ENCODE results near the gene PHF23.

- TF ChIP-seq, protein P1, sequence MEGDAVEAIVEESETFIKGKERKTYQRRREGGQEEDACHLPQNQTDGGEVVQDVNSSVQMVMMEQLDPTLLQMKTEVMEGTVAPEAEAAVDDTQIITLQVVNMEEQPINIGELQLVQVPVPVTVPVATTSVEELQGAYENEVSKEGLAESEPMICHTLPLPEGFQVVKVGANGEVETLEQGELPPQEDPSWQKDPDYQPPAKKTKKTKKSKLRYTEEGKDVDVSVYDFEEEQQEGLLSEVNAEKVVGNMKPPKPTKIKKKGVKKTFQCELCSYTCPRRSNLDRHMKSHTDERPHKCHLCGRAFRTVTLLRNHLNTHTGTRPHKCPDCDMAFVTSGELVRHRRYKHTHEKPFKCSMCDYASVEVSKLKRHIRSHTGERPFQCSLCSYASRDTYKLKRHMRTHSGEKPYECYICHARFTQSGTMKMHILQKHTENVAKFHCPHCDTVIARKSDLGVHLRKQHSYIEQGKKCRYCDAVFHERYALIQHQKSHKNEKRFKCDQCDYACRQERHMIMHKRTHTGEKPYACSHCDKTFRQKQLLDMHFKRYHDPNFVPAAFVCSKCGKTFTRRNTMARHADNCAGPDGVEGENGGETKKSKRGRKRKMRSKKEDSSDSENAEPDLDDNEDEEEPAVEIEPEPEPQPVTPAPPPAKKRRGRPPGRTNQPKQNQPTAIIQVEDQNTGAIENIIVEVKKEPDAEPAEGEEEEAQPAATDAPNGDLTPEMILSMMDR (conservative IDR thresholded peaks at IDR 0.05 in 1 of 2, IDR thresholded peaks at IDR 0.05 in 1 of 2; ENCODE audit: extremely low read depth in 1 of 2, insufficient read depth in 1 of 2, low read depth in 1 of 2, low read length in 2 of 2), result no peak
- no peak for TF ChIP-seq EZH2 (IDR thresholded peaks at IDR 0.05; ENCODE audit: borderline replicate concordance, low read length)
Observed at GRCh38 chr17:7218758-7219157, 20.5 kb downstream of the PHF23 start.
